Nephron progenitor cell (in vitro differentiated cells): ENCODE measurements around the gene DGCR2.

Experiments used
- DNase-seq: peaks from one replicate; pipeline ENCODE4 v3.0.0; 2021
- H3K27ac Mint-ChIP-seq: 2 replicates; pipeline ENCODE4 v1.8.0; 2021; ENCODE audit warnings: mild to moderate bottlenecking, moderate library complexity, mixed read lengths
- H3K27me3 Mint-ChIP-seq: 2 replicates; pipeline ENCODE4 v1.8.0; 2021; ENCODE audit warnings: mild to moderate bottlenecking, low read depth, mixed read lengths; ENCODE audit not compliant: poor library complexity
- H3K36me3 Mint-ChIP-seq: 2 replicates; pipeline ENCODE4 v1.8.0; 2021; ENCODE audit warnings: low read depth, mixed read lengths
- H3K4me1 Mint-ChIP-seq: 2 replicates; pipeline ENCODE4 v1.8.0; 2021; ENCODE audit warnings: mixed read lengths
- H3K4me3 Mint-ChIP-seq: 2 replicates; pipeline ENCODE4 v1.8.0; 2021; ENCODE audit warnings: mild to moderate bottlenecking, moderate library complexity, mixed read lengths
- H3K9me3 Mint-ChIP-seq: 2 replicates; pipeline ENCODE4 v1.8.0; 2021; ENCODE audit warnings: mild to moderate bottlenecking, moderate library complexity, mixed read lengths
- TF ChIP-seq, protein P1 (sequence below): fragments of 200-600 bp; sonication (generic); IDR thresholded peaks from 2 replicates; pipeline ENCODE4 v1.5.0; 2021; ENCODE audit warnings: antibody characterized with exemption

Gene DGCR2

DNA sequence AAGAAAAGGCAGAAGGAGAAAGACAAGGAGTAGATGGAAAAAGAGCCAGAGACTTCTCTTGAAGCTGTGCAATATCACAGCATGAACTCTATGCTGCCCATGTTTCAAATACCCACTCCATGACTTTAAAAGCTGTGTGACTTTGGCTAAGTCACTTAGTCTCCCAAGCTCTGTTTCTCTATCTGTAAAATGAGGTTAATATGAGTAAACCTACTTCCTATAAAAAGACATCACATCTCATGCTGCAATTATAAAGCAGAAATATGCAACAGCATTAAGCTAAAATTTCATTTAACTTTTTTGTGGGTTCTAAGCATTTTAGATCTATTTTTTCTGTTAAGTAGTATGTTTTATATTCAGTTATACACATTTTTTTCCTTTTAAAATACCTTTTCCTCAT lies 11.6 kb downstream of the DGCR2 start:
- Mint-ChIP-seq H3K9me3 (no peaks in the 10 kb centered on the region), H3K4me1 (peaks cover 34% of the 10 kb centered on the region), H3K4me3 (no peak overlapping the region), H3K36me3 (peaks cover 12% of the 10 kb centered on the region), H3K27ac (no peak overlapping the region), H3K27me3 (no peaks in the 10 kb centered on the region)
- no peak for DNase-seq
- TF ChIP-seq, protein P1, sequence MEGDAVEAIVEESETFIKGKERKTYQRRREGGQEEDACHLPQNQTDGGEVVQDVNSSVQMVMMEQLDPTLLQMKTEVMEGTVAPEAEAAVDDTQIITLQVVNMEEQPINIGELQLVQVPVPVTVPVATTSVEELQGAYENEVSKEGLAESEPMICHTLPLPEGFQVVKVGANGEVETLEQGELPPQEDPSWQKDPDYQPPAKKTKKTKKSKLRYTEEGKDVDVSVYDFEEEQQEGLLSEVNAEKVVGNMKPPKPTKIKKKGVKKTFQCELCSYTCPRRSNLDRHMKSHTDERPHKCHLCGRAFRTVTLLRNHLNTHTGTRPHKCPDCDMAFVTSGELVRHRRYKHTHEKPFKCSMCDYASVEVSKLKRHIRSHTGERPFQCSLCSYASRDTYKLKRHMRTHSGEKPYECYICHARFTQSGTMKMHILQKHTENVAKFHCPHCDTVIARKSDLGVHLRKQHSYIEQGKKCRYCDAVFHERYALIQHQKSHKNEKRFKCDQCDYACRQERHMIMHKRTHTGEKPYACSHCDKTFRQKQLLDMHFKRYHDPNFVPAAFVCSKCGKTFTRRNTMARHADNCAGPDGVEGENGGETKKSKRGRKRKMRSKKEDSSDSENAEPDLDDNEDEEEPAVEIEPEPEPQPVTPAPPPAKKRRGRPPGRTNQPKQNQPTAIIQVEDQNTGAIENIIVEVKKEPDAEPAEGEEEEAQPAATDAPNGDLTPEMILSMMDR, result no peak

DNA sequence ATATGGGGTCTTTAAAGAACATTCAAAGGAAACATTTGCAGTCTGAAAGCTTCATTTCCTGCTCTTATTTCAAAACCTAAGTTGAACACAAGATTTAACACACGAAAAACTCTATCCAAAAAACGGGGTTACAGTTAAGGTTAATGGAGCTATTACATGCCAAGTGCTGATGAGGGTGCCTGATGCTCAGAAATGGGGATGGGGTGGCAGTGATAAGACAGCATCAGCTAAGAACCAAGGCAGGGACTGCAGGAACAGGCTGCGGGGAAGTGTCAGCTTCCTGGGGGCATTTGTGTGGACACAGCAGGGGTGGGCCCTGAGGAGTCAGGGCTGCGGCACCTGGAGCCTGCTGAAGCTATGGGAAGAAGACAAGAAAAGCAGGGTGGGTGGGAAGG lies 12.2 kb downstream of the DGCR2 start:
- Mint-ChIP-seq H3K27ac (peak overlapping the region; percentile 18), H3K4me1 (peaks cover 30% of the 10 kb centered on the region), H3K27me3 (no peaks in the 10 kb centered on the region), H3K4me3 (no peak overlapping the region), H3K9me3 (no peaks in the 10 kb centered on the region), H3K36me3 (peaks cover 6% of the 10 kb centered on the region)
- TF ChIP-seq, protein P1, result no peak
- no peak for DNase-seq

DNA sequence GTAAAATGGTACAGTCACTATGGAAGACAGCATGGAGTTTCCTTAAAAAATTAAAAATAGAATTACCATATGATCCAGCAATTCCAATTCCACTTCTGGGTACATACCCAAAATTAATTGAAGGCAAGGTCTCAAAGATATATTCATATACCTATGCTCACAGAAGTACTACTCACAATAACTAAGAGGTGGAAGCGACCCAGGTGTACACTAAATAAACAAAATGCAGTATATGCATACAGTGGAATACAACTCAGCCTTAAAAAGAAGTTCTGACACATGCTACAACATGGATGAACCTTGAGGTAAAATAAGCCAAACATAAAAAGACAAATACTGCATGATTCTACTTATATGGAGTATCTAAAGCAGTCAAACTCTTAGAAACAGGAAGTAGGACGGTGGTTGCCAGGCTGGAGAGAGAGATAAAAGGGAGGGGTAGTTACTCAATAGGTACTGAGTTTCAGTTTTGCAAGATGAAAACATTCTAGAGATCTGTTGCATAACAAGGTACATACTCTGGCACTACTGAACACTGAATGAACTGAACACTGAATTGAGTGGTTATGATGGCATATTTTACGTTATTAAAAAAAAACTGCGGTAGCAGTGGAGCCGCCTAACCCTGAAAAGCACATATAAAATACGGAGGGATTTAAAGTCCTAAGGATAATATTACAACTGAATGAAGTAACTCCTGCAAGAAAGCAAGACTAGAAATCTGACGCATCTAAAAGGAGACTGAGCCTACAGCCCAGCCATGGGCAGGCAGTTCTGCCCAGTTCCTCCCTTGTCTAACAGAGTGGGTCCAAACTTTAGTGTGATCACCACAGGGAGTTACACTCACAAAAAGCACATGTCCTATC lies 12.8 kb downstream of the DGCR2 start:
- H3K9me3 Mint-ChIP-seq, result no peaks in the 10 kb centered on the region
- H3K27me3 Mint-ChIP-seq, result no peaks in the 10 kb centered on the region
- H3K4me1 Mint-ChIP-seq, result peaks cover 35% of the 10 kb centered on the region
- TF ChIP-seq, protein P1, result no peak
- H3K4me3 Mint-ChIP-seq, result no peak overlapping the region
- no peak for DNase-seq
- no peaks in the 10 kb centered on the region for H3K36me3 Mint-ChIP-seq
- H3K27ac Mint-ChIP-seq, result peak overlapping the region; percentile 18

DNA sequence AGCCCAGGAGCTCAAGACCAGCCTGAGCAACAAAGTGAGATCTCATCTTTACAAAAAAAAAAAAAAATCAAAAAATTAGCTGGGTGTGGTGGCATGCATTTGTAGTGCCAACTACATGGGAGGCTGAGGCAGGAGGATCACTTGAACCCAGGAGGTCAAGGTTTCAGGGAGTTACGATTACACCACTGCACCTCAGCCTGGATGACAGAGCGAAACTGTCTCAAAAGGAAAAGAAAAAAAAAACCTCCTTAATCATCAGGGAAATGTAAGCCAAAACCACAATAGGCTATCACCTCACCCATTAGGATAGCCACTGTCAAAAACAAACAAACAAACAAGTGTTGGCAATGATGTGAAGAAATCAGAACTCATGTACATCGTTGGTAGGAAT lies 13.4 kb downstream of the DGCR2 start:
- H3K9me3 Mint-ChIP-seq, result no peaks in the 10 kb centered on the region
- no peak for DNase-seq
- TF ChIP-seq, protein P1, result no peak
- H3K27me3 Mint-ChIP-seq, result no peaks in the 10 kb centered on the region
- H3K27ac Mint-ChIP-seq, result no peak overlapping the region
- H3K4me1 Mint-ChIP-seq, result peaks cover 41% of the 10 kb centered on the region
- H3K4me3 Mint-ChIP-seq, result no peak overlapping the region
- H3K36me3 Mint-ChIP-seq, result no peaks in the 10 kb centered on the region

DNA sequence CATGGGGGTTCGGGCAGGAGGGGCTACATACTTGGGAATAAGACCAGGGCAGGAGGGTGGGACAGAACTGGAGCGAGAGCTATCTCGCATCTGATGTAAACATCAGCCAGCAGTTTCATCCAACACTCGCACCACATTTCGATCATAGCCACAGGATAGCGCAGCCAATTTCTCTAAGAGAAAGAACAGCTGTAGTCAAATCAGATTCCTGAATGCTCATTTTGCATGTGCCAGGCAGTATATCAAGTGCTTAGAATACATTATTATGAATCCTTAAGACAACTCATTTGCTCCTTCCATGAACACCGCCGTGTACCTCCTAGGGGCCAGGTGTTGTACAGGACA lies 14.5 kb downstream of the DGCR2 start:
- Mint-ChIP-seq H3K4me1 (peaks cover 45% of the 10 kb centered on the region), H3K27me3 (no peaks in the 10 kb centered on the region), H3K36me3 (peaks cover 5% of the 10 kb centered on the region), H3K27ac (no peak overlapping the region), H3K9me3 (no peaks in the 10 kb centered on the region), H3K4me3 (no peak overlapping the region)
- TF ChIP-seq, protein P1, result no peak
- no peak for DNase-seq
